Measurements from ENCODE around the gene CHTOP. TPM values are rescaled to one million over a fixed set of nuclear protein-coding genes. Genes with fewer than 3 reads are reported as not detected.

CHTOP gene
- total and polyA plus RNA-seq, 2 of the 4 experiments (the other 2 are of a cell fraction) = 33.9 to 50.8 TPM

- Histone ChIP-seq H2AK5ac (ENCODE audit: low read depth, low read length) (no peak overlapping the region), H4K8ac (ENCODE audit: low read depth in 2 of 2, low read length in 2 of 2) (no peak overlapping the region), H2BK15ac (ENCODE audit: low read depth, low read length) (no peak overlapping the region), H2AFZ (replicated peaks; ENCODE audit: low read length, poor library complexity) (no peak overlapping the region), H3K14ac (replicated peaks; ENCODE audit: low read depth, low read length) (no peak overlapping the region), H3K36me3 (ENCODE audit: control insufficient read depth, insufficient read depth, low read length) (no peaks in the 10 kb centered on the region), H3K4me2 (ENCODE audit: low read depth, low read length) (no peak overlapping the region), H3K9ac (ENCODE audit: low read depth, low read length) (no peak overlapping the region), H3K56ac (ENCODE audit: extremely low read depth, insufficient read depth, low read length) (no peak overlapping the region), H2BK120ac (ENCODE audit: low read depth, low read length) (no peak overlapping the region), H2BK20ac (ENCODE audit: low read depth, low read length) (no peak overlapping the region), H4K91ac (ENCODE audit: insufficient read depth, low read depth, low read length) (no peak overlapping the region), H3K9me3 (ENCODE audit: control insufficient read depth, insufficient read depth, low read length) (no peaks in the 10 kb centered on the region), H4K5ac (ENCODE audit: low read depth, low read length) (no peak overlapping the region), H4K20me1 (ENCODE audit: insufficient read depth, low read length) (no peaks in the 10 kb centered on the region), H3K79me1 (ENCODE audit: low read depth in 1 of 2, low read length in 2 of 2) (no peaks in the 10 kb centered on the region), H3K27ac (ENCODE audit: insufficient read depth, low read length) (no peak overlapping the region), H3K4me1 (ENCODE audit: control insufficient read depth, insufficient read depth, low read length) (peaks cover 7% of the 10 kb centered on the region; the same call in 1 of the 2 replicates), H2BK5ac (ENCODE audit: low read depth, low read length, poor library complexity, severe bottlenecking) (no peak overlapping the region), H3K4ac (ENCODE audit: low read depth, low read length) (no peak overlapping the region), H3K18ac (ENCODE audit: low read depth, low read length) (no peak overlapping the region), H3K27me3 (ENCODE audit: control insufficient read depth, insufficient read depth, low read length) (peaks cover 52% of the 10 kb centered on the region), H3K23ac (ENCODE audit: low read depth, low read length) (no peak overlapping the region), H3K4me3 (ENCODE audit: insufficient read depth, low read depth, low read length) (no peak overlapping the region), H2AK9ac (replicated peaks; ENCODE audit: low read depth, low read length, poor library complexity) (no peak overlapping the region), H3K9me1 (ENCODE audit: insufficient read depth, low read length) (no peaks in the 10 kb centered on the region)
- 18% methylated on average over 3 of the region's 10 CpGs; no CpG with 5 or more reads in 1 of the 2 experiments for WGBS, 2 experiments (ENCODE audit: extremely low coverage in 2 of 2, insufficient read length in 1 of 2)
- ATAC-seq (ENCODE audit: low read depth) = no peak
- intact Hi-C loops (cut with micrococcal nuclease) = no loop called here
- dilution Hi-C loops (cut with HindIII; ENCODE audit: low sequenced_read_pairs, unreplicated experiment) = no loop called here
- BruUV-seq (replicated peaks) = no TSS peak
- POLR2A ChIA-PET (ENCODE audit: unreplicated experiment) = no interaction called here
- DNase-seq = no peak
- in situ Hi-C loops (cut with MboI; ENCODE audit: low sequenced_read_pairs) = no loop called here
- CTCF ChIA-PET = no interaction called here
- TF ChIP-seq RFX5 (IDR thresholded peaks at IDR 0.05; ENCODE audit: low read depth, low read length) = no peak
- TF ChIP-seq POLR2A (IDR thresholded peaks at IDR 0.05; ENCODE audit: low read depth, low read length) = no peak
- TF ChIP-seq CEBPB (IDR thresholded peaks at IDR 0.05; ENCODE audit: low read depth, low read length) = no peak
- no peak for TF ChIP-seq RAD21 (IDR thresholded peaks at IDR 0.05; ENCODE audit: low read length)
- no peak for TF ChIP-seq CHD1 (IDR thresholded peaks at IDR 0.05; ENCODE audit: low read depth, low read length)
- no peak for TF ChIP-seq MXI1 (IDR thresholded peaks at IDR 0.05; ENCODE audit: borderline replicate concordance, low read depth, low read length)
- no peak for TF ChIP-seq NFE2L2 (IDR thresholded peaks at IDR 0.05; ENCODE audit: low read depth, low read length)
- TF ChIP-seq, protein P1, sequence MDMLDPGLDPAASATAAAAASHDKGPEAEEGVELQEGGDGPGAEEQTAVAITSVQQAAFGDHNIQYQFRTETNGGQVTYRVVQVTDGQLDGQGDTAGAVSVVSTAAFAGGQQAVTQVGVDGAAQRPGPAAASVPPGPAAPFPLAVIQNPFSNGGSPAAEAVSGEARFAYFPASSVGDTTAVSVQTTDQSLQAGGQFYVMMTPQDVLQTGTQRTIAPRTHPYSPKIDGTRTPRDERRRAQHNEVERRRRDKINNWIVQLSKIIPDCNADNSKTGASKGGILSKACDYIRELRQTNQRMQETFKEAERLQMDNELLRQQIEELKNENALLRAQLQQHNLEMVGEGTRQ (IDR thresholded peaks at IDR 0.05; ENCODE audit: low read depth, low read length) = no peak
- no peak for TF ChIP-seq MAZ (IDR thresholded peaks at IDR 0.05; ENCODE audit: borderline replicate concordance, low read depth, low read length)
- TF ChIP-seq FOS (IDR thresholded peaks at IDR 0.05; ENCODE audit: low read depth, low read length) = no peak
- no peak for TF ChIP-seq MAFK (IDR thresholded peaks at IDR 0.05; ENCODE audit: low read depth, low read length)
- TF ChIP-seq RCOR1 (IDR thresholded peaks at IDR 0.05; ENCODE audit: insufficient replicate concordance, low read length) = no peak
- TF ChIP-seq, protein P2, sequence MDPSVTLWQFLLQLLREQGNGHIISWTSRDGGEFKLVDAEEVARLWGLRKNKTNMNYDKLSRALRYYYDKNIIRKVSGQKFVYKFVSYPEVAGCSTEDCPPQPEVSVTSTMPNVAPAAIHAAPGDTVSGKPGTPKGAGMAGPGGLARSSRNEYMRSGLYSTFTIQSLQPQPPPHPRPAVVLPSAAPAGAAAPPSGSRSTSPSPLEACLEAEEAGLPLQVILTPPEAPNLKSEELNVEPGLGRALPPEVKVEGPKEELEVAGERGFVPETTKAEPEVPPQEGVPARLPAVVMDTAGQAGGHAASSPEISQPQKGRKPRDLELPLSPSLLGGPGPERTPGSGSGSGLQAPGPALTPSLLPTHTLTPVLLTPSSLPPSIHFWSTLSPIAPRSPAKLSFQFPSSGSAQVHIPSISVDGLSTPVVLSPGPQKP (IDR thresholded peaks at IDR 0.05; ENCODE audit: borderline replicate concordance, low read depth, low read length) = no peak
- TF ChIP-seq BHLHE40 (IDR thresholded peaks at IDR 0.05; ENCODE audit: low read depth, low read length) = no peak
- no peak for TF ChIP-seq SMC3 (IDR thresholded peaks at IDR 0.05; ENCODE audit: low read depth, low read length)
- no peak for TF ChIP-seq CTCF (conservative IDR thresholded peaks at IDR 0.05; ENCODE audit: low read depth, low read length)
Measured at GRCh38 chr1:153680120-153680403, 46.2 kb downstream of the CHTOP start.
